NCI-H1105 (cell line): ENCODE results near the gene ASGR1.

ENCODE experiments used
- DNase-seq: peaks from one replicate; lab custom pipeline; 2025; lab: John Stamatoyannopoulos, UW

The ASGR1 gene

GRCh38 chr17:7179317-7180254 lies at the start of gene ASGR1:
Gene ASGR1 (minus strand): TSS chr17:7179370. CDS start chr17:7178563, 807 bp downstream.
- no peak for DNase-seq

GRCh38 chr17:7228920-7229319 lies 49.8 kb upstream of the ASGR1 start:
- no peak for DNase-seq

GRCh38 chr17:7226721-7227710 lies 47.8 kb upstream of the ASGR1 start:
- no peak for DNase-seq

- DNase-seq, result no peak
Measured at GRCh38 chr17:7225711-7226331, 46.7 kb upstream of the ASGR1 start.

GRCh38 chr17:7224661-7225111 lies 45.5 kb upstream of the ASGR1 start:
- no peak for DNase-seq

GRCh38 chr17:7224110-7224509 lies 44.9 kb upstream of the ASGR1 start:
- no peak for DNase-seq

GRCh38 chr17:7223375-7223774 lies 44.2 kb upstream of the ASGR1 start:
- no peak for DNase-seq

- no peak for DNase-seq
Measured at GRCh38 chr17:7222972-7223292, 43.8 kb upstream of the ASGR1 start.

- DNase-seq, result no peak
Measured at GRCh38 chr17:7222093-7222971, 43.2 kb upstream of the ASGR1 start.

GRCh38 chr17:7221278-7222092 lies 42.3 kb upstream of the ASGR1 start:
- DNase-seq, result no peak

GRCh38 chr17:7220593-7221277 lies 41.6 kb upstream of the ASGR1 start:
- peak; percentile 52 for DNase-seq

- DNase-seq, result peak; percentile 72
Measured at GRCh38 chr17:7219812-7220592, 40.8 kb upstream of the ASGR1 start, which contains the start of the genes ACADVL and DLG4. Gene ACADVL (plus strand): TSS chr17:7219938. CDS start chr17:7219985, 47 bp downstream. Gene DLG4 (minus strand): TSS chr17:7219836.

- DNase-seq, result no peak
Measured at GRCh38 chr17:7219229-7219811, 40.1 kb upstream of the ASGR1 start.

GRCh38 chr17:7218758-7219157 lies 39.6 kb upstream of the ASGR1 start:
- no peak for DNase-seq

GRCh38 chr17:7218166-7218565 lies 39.0 kb upstream of the ASGR1 start:
- DNase-seq, result no peak

GRCh38 chr17:7217113-7217987 lies 38.2 kb upstream of the ASGR1 start:
- DNase-seq, result peak; percentile 28
